ENCODE measurements around the gene POLE3. TPM values are rescaled to one million over a fixed set of nuclear protein-coding genes. Genes with fewer than 3 reads are reported as not detected.

Gene POLE3
- polyA plus RNA-seq, 5 donors: 56.3 to 70.3 (median 67.0) TPM

Other genes with a start within 250 kb of the POLE3 start
- gene FKBP15, start 189.4 kb downstream of the POLE3 start, polyA plus RNA-seq (ENCODE audit: insufficient read depth in 1 of 5, insufficient read length in 5 of 5, low replicate concordance in 1 of 5): 10 to 100 TPM; 26.3 to 36.8 (median 34.1) TPM
- gene SLC31A1, start 189.1 kb downstream of the POLE3 start, polyA plus RNA-seq (ENCODE audit: insufficient read depth in 1 of 5, insufficient read length in 5 of 5, low replicate concordance in 1 of 5): 10 to 100 TPM; 14.9 to 18.8 (median 15.3) TPM
- gene CDC26, start 135.1 kb downstream of the POLE3 start, polyA plus RNA-seq (ENCODE audit: insufficient read depth in 1 of 5, insufficient read length in 5 of 5, low replicate concordance in 1 of 5): 10 to 100 TPM; 30.3 to 38.4 (median 34.8) TPM
- 10 to 100 TPM; 26.0 to 32.7 (median 30.4) TPM for gene PRPF4, start 135.0 kb downstream of the POLE3 start, polyA plus RNA-seq (ENCODE audit: insufficient read depth in 1 of 5, insufficient read length in 5 of 5, low replicate concordance in 1 of 5)
- gene RNF183, start 107.3 kb downstream of the POLE3 start, polyA plus RNA-seq (ENCODE audit: insufficient read depth in 1 of 5, insufficient read length in 5 of 5, low replicate concordance in 1 of 5): under 1 TPM; 0.29 to 0.67 (median 0.61) TPM
- gene WDR31, start 70.4 kb downstream of the POLE3 start, polyA plus RNA-seq (ENCODE audit: insufficient read depth in 1 of 5, insufficient read length in 5 of 5, low replicate concordance in 1 of 5): 1 to 10 TPM; 4.9 to 6.8 (median 6.2) TPM
- gene BSPRY, start 61.1 kb downstream of the POLE3 start, polyA plus RNA-seq (ENCODE audit: insufficient read depth in 1 of 5, insufficient read length in 5 of 5, low replicate concordance in 1 of 5): 1 to 10 TPM; 6.7 to 9.1 (median 8.4) TPM
- 10 to 100 TPM; 11.2 to 17.2 (median 16.7) TPM for gene HDHD3, start 33.7 kb downstream of the POLE3 start, polyA plus RNA-seq (ENCODE audit: insufficient read depth in 1 of 5, insufficient read length in 5 of 5, low replicate concordance in 1 of 5)
- 10 to 100 TPM; 36.8 to 50.0 (median 45.5) TPM for gene ALAD, start 9.4 kb downstream of the POLE3 start, polyA plus RNA-seq (ENCODE audit: insufficient read depth in 1 of 5, insufficient read length in 5 of 5, low replicate concordance in 1 of 5)
- gene C9orf43, start 72 bp upstream of the POLE3 start, polyA plus RNA-seq (ENCODE audit: insufficient read depth in 1 of 5, insufficient read length in 5 of 5, low replicate concordance in 1 of 5): 1 to 10 TPM in 1 of 5 donors, under 1 TPM in 4; 0.51 to 1.1 (median 0.73) TPM
- 10 to 100 TPM; 65.3 to 82.9 (median 75.8) TPM for gene RGS3, start 53.1 kb upstream of the POLE3 start, polyA plus RNA-seq (ENCODE audit: insufficient read depth in 1 of 5, insufficient read length in 5 of 5, low replicate concordance in 1 of 5)